Measurements from ENCODE around the gene CCDC33.

Gene CCDC33

DNA sequence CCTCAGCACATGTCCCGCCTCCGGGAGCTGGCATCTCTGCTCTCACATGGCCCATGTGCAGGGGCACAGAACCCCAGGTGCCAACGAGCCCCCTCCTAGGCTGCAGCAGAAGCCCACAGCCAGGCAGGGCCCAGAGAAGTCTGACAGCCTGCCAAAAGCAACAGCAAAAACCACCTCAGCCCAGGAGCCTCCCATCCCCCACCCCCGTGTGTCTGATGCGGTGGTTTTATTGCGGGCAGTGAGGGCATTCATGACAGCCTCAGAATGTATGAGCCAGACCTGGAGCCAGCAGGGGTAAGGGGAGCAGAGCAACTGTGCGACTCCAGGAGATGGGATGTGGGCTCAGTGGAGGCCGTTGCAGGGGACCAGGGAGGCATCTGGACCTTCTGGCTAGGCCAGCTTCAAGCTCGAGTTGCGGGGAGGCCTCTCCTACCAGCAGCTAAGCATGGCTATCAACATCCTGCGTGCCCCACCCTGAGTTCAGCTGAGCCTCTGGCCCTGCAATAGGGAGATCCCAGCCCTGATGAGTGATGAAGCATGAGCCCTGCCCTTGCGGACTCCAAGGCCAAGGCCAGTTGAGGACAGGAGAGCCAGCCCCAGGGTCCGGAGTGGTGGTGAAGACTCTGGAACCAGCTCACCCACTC is 78.8 kb downstream of the CCDC33 start:
- H2AFZ ChIP-seq (ENCODE audit: low read depth, low read length, severe bottlenecking), result no peak overlapping the region
- no peak for TF ChIP-seq EZH2phosphoT487 (conservative IDR thresholded peaks at IDR 0.05; ENCODE audit: low read length)
- TF ChIP-seq, protein P1, sequence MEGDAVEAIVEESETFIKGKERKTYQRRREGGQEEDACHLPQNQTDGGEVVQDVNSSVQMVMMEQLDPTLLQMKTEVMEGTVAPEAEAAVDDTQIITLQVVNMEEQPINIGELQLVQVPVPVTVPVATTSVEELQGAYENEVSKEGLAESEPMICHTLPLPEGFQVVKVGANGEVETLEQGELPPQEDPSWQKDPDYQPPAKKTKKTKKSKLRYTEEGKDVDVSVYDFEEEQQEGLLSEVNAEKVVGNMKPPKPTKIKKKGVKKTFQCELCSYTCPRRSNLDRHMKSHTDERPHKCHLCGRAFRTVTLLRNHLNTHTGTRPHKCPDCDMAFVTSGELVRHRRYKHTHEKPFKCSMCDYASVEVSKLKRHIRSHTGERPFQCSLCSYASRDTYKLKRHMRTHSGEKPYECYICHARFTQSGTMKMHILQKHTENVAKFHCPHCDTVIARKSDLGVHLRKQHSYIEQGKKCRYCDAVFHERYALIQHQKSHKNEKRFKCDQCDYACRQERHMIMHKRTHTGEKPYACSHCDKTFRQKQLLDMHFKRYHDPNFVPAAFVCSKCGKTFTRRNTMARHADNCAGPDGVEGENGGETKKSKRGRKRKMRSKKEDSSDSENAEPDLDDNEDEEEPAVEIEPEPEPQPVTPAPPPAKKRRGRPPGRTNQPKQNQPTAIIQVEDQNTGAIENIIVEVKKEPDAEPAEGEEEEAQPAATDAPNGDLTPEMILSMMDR (IDR thresholded peaks at IDR 0.05; ENCODE audit: insufficient read depth, low read length, poor library complexity, severe bottlenecking), result no peak
- no peaks in the 10 kb centered on the region for H3K79me2 ChIP-seq (ENCODE audit: insufficient read depth, low read length)
- no peaks in the 10 kb centered on the region for H4K20me1 ChIP-seq (ENCODE audit: low read depth, low read length)
- no peaks in the 10 kb centered on the region for H3K36me3 ChIP-seq (ENCODE audit: low read length)
- no peak overlapping the region for H3K27ac ChIP-seq (ENCODE audit: low read depth, low read length)
- no peaks in the 10 kb centered on the region for H3F3A ChIP-seq (ENCODE audit: insufficient read depth)
- H3K9me3 ChIP-seq (ENCODE audit: insufficient read depth, low read length), result no peaks in the 10 kb centered on the region
- no peak overlapping the region for H3K9ac ChIP-seq (ENCODE audit: low read length)
- H3K4me2 ChIP-seq (ENCODE audit: low read depth, low read length, poor library complexity, severe bottlenecking), result no peak overlapping the region
- H3K9me2 ChIP-seq (replicated peaks; ENCODE audit: insufficient read depth, low read length), result no peaks in the 10 kb centered on the region
- H3K27me3 ChIP-seq (ENCODE audit: low read length), result no peaks in the 10 kb centered on the region
- no peak overlapping the region for H3K4me3 ChIP-seq (ENCODE audit: insufficient read depth, low read length, poor library complexity, severe bottlenecking)

DNA sequence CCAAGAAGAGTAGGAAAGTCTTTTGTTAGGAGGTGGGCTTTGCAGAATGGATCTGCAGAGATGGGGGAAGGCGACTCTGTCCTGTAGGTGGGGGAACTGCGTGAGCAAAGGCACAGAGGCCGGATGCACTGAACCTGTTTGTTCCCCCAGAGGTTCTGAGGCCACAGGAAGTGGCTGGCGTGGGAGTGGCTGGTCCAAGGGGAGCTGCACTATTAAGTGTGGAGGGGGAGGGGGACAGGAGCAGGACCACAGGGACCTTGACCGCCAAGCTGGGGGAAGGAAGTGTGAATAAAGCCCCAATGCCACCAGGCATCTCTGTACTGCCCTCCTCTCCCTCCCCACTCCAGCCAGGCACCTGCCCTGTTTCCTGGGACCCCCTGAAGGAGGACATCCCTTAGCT is 79.5 kb downstream of the CCDC33 start:
- H3K9me2 ChIP-seq (replicated peaks; ENCODE audit: insufficient read depth, low read length), result no peaks in the 10 kb centered on the region
- H3K79me2 ChIP-seq (ENCODE audit: insufficient read depth, low read length), result no peaks in the 10 kb centered on the region
- no peak overlapping the region for H2AFZ ChIP-seq (ENCODE audit: low read depth, low read length, severe bottlenecking)
- H3F3A ChIP-seq (ENCODE audit: insufficient read depth), result no peaks in the 10 kb centered on the region
- no peak overlapping the region for H3K4me3 ChIP-seq (ENCODE audit: insufficient read depth, low read length, poor library complexity, severe bottlenecking)
- H3K9me3 ChIP-seq (ENCODE audit: insufficient read depth, low read length), result no peaks in the 10 kb centered on the region
- no peak overlapping the region for H3K27ac ChIP-seq (ENCODE audit: low read depth, low read length)
- no peaks in the 10 kb centered on the region for H4K20me1 ChIP-seq (ENCODE audit: low read depth, low read length)
- H3K4me2 ChIP-seq (ENCODE audit: low read depth, low read length, poor library complexity, severe bottlenecking), result no peak overlapping the region
- no peak overlapping the region for H3K9ac ChIP-seq (ENCODE audit: low read length)
- no peaks in the 10 kb centered on the region for H3K27me3 ChIP-seq (ENCODE audit: low read length)
- no peaks in the 10 kb centered on the region for H3K36me3 ChIP-seq (ENCODE audit: low read length)
- TF ChIP-seq EZH2phosphoT487 (conservative IDR thresholded peaks at IDR 0.05; ENCODE audit: low read length), result no peak
- TF ChIP-seq, protein P1 (IDR thresholded peaks at IDR 0.05; ENCODE audit: insufficient read depth, low read length, poor library complexity, severe bottlenecking), result no peak

DNA sequence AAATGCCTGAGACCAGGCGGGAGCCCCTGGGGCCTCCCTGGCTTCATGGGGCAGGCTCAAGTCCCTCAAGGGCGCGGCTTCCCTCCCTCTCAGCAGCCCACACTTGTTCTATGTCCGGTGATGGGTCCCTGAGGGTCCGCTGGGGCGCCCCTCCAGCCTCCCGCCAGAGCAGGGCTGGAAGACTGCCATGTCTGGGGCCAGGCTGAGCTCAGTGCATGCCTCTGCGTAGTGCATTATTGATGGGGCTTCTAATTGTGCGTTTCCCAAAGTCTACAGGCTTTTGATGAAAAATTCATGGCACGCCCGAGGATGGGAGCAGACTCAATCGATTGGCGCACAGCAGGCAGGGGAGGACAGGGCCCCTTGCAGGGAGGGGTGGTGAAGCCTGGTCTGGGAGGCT is 80.0 kb downstream of the CCDC33 start:
- Histone ChIP-seq H3K9ac (ENCODE audit: low read length) (no peak overlapping the region), H3K27ac (ENCODE audit: low read depth, low read length) (no peak overlapping the region), H3K79me2 (ENCODE audit: insufficient read depth, low read length) (no peaks in the 10 kb centered on the region), H4K20me1 (ENCODE audit: low read depth, low read length) (no peaks in the 10 kb centered on the region), H3K9me2 (replicated peaks; ENCODE audit: insufficient read depth, low read length) (no peaks in the 10 kb centered on the region), H3K4me2 (ENCODE audit: low read depth, low read length, poor library complexity, severe bottlenecking) (no peak overlapping the region), H2AFZ (ENCODE audit: low read depth, low read length, severe bottlenecking) (no peak overlapping the region), H3F3A (ENCODE audit: insufficient read depth) (no peaks in the 10 kb centered on the region), H3K9me3 (ENCODE audit: insufficient read depth, low read length) (no peaks in the 10 kb centered on the region), H3K27me3 (ENCODE audit: low read length) (no peaks in the 10 kb centered on the region), H3K36me3 (ENCODE audit: low read length) (no peaks in the 10 kb centered on the region), H3K4me3 (ENCODE audit: insufficient read depth, low read length, poor library complexity, severe bottlenecking) (no peak overlapping the region)
- TF ChIP-seq, protein P1 (IDR thresholded peaks at IDR 0.05; ENCODE audit: insufficient read depth, low read length, poor library complexity, severe bottlenecking), result no peak
- no peak for TF ChIP-seq EZH2phosphoT487 (conservative IDR thresholded peaks at IDR 0.05; ENCODE audit: low read length)

Data from SU-DHL-6 (cell line).